NCI-H460 (cell line): ENCODE results near the gene COX7A2L. TPM values are rescaled to one million over a fixed set of nuclear protein-coding genes. Genes with fewer than 3 reads are reported as not detected.
"Not testable (repeated sequence)": the region's sequence is repeated elsewhere in the genome, so short reads cannot be mapped to it uniquely, and the experiment has no call there.

Experiments
- DNase-seq: peaks from one replicate; pipeline ENCODE4 v3.0.0-alpha.2; 2016; ENCODE audit warnings: low read depth; ENCODE audit errors: extremely low read depth
- total RNA-seq: library from RNA; depleted of rRNA; stranded (reverse); fragments of >200 nt; shearing (Covaris generic); gene quantifications from 2 replicates; pipeline ENCODE4 v1.2.3, GENCODE V29; 2014

Gene COX7A2L
- total RNA-seq, 1 experiment from 2014 or later, result 294 TPM

- DNase-seq, result no peak
These were observed 20.7 kb downstream of the COX7A2L start for GRCh38 chr2:42340045-42340937.

- no peak for DNase-seq
These were observed 21.7 kb downstream of the COX7A2L start for GRCh38 chr2:42339191-42339912.

- no peak for DNase-seq
These were observed 22.3 kb downstream of the COX7A2L start for GRCh38 chr2:42338567-42339190.

- no peak for DNase-seq
These were observed 23.0 kb downstream of the COX7A2L start for GRCh38 chr2:42337846-42338566.

- DNase-seq, result no peak
These were observed 23.6 kb downstream of the COX7A2L start for GRCh38 chr2:42337356-42337820.

- no peak for DNase-seq
These were observed 24.6 kb downstream of the COX7A2L start for GRCh38 chr2:42336361-42336965.

- no peak for DNase-seq
These were observed 25.4 kb downstream of the COX7A2L start for GRCh38 chr2:42335514-42336104.

GRCh38 chr2:42334865-42335264, 26.2 kb downstream of the COX7A2L start:
- not testable (repeated sequence) for DNase-seq

- no peak for DNase-seq
These were observed 26.8 kb downstream of the COX7A2L start for GRCh38 chr2:42334220-42334619.

GRCh38 chr2:42333579-42333978, 27.4 kb downstream of the COX7A2L start:
- DNase-seq, result no peak

- DNase-seq, result no peak
These were observed 28.4 kb downstream of the COX7A2L start for GRCh38 chr2:42332575-42332974.

- no peak for DNase-seq
These were observed 29.3 kb downstream of the COX7A2L start for GRCh38 chr2:42331569-42332284.

GRCh38 chr2:42329736-42330135, 31.3 kb downstream of the COX7A2L start:
- no peak for DNase-seq

GRCh38 chr2:42328923-42329322, 32.1 kb downstream of the COX7A2L start:
- no peak for DNase-seq

- peak; percentile 21 for DNase-seq
These were observed 32.7 kb downstream of the COX7A2L start for GRCh38 chr2:42328148-42328833.

GRCh38 chr2:42327125-42327524, 33.9 kb downstream of the COX7A2L start:
- no peak for DNase-seq

- DNase-seq, result no peak
These were observed 35.4 kb downstream of the COX7A2L start for GRCh38 chr2:42325609-42326008.

GRCh38 chr2:42324949-42325348, 36.1 kb downstream of the COX7A2L start:
- DNase-seq, result no peak

- DNase-seq, result no peak
These were observed 36.8 kb downstream of the COX7A2L start for GRCh38 chr2:42324244-42324643.
